ENCODE results near the gene FAM156A.
"Not testable (repeated sequence)": the region's sequence is repeated elsewhere in the genome, so short reads cannot be mapped to it uniquely, and the experiment has no call there.

- TF ChIP-seq, protein P1, sequence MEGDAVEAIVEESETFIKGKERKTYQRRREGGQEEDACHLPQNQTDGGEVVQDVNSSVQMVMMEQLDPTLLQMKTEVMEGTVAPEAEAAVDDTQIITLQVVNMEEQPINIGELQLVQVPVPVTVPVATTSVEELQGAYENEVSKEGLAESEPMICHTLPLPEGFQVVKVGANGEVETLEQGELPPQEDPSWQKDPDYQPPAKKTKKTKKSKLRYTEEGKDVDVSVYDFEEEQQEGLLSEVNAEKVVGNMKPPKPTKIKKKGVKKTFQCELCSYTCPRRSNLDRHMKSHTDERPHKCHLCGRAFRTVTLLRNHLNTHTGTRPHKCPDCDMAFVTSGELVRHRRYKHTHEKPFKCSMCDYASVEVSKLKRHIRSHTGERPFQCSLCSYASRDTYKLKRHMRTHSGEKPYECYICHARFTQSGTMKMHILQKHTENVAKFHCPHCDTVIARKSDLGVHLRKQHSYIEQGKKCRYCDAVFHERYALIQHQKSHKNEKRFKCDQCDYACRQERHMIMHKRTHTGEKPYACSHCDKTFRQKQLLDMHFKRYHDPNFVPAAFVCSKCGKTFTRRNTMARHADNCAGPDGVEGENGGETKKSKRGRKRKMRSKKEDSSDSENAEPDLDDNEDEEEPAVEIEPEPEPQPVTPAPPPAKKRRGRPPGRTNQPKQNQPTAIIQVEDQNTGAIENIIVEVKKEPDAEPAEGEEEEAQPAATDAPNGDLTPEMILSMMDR (IDR thresholded peaks at IDR 0.05) = not testable (repeated sequence)
- not testable (repeated sequence) for TF ChIP-seq POLR2A (IDR thresholded peaks at IDR 0.05)
Measured at GRCh38 chrX:52947501-52947900, 10.8 kb downstream of the FAM156A start.
